Measurements from ENCODE around the gene ENAH. TPM values are rescaled to one million over a fixed set of nuclear protein-coding genes. Genes with fewer than 3 reads are reported as not detected.

Gene ENAH
- total RNA-seq, 1 donor from 2014 or later, result 749 TPM

DNA sequence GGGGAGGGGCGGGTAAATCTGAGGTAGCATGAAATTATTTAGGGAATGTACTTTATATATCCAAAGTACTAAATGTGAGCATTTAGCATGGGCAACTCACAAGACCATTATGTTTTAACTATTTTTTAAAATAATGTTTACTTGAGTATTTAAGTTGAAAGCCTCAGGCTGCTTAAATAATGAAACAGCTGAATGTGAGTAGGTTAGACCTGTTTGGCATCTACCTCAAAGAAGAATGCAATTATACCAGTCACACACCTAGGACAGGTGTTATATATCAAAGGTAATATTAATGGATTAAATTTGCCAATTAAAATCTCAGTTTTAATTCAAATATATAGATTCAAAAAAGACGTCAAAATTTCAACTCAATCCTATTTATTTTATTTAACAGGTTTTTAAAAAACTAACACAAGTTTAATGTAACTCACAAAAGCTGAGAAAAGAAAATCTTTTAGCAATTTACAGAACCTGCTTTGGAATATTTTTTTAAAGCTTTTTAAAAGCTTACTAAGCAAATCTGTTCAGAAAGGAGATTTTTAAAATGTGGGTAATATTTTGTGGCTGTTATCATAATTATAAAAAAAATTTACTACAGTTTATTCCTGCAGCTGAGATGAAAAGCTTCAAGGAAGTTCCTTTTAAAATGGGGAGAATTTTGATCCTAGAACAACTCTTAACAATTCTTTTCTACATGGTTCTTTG, 120.5 kb downstream of the ENAH start:
- Histone ChIP-seq H3K4me3 (ENCODE audit: insufficient read depth, low read depth, low read length) (no peak overlapping the region), H4K20me1 (ENCODE audit: insufficient read depth, low read length) (peaks cover 84% of the 10 kb centered on the region), H3K9ac (ENCODE audit: low read length) (no peak overlapping the region), H3K27me3 (ENCODE audit: insufficient read depth, low read length) (no peaks in the 10 kb centered on the region), H3K9me3 (ENCODE audit: insufficient read depth, low read depth, low read length) (no peaks in the 10 kb centered on the region), H3K79me2 (ENCODE audit: insufficient read depth, low read length) (peaks cover 92% of the 10 kb centered on the region), H3K4me2 (ENCODE audit: low read length) (no peak overlapping the region), H2AFZ (ENCODE audit: low read depth, low read length) (no peak overlapping the region), H3K4me1 (ENCODE audit: insufficient read depth, low read length) (no peaks in the 10 kb centered on the region), H3K27ac (ENCODE audit: low read depth, low read length) (no peak overlapping the region), H3K36me3 (ENCODE audit: insufficient read depth, low read length) (peaks cover 19% of the 10 kb centered on the region)
- FAIRE-seq (no peak), DNase-seq (ENCODE audit: low read depth) (no peak)
- no peaks in the 10 kb centered on the region for H3K27me3 Mint-ChIP-seq (ENCODE audit: low read depth, unreplicated experiment)
- no peak overlapping the region for H3K27ac Mint-ChIP-seq (ENCODE audit: unreplicated experiment)
- H3K9me3 Mint-ChIP-seq (ENCODE audit: unreplicated experiment), result no peaks in the 10 kb centered on the region
- no peak for TF ChIP-seq EZH2 (IDR thresholded peaks at IDR 0.05; ENCODE audit: insufficient read depth, low read length)
- TF ChIP-seq, protein P1, sequence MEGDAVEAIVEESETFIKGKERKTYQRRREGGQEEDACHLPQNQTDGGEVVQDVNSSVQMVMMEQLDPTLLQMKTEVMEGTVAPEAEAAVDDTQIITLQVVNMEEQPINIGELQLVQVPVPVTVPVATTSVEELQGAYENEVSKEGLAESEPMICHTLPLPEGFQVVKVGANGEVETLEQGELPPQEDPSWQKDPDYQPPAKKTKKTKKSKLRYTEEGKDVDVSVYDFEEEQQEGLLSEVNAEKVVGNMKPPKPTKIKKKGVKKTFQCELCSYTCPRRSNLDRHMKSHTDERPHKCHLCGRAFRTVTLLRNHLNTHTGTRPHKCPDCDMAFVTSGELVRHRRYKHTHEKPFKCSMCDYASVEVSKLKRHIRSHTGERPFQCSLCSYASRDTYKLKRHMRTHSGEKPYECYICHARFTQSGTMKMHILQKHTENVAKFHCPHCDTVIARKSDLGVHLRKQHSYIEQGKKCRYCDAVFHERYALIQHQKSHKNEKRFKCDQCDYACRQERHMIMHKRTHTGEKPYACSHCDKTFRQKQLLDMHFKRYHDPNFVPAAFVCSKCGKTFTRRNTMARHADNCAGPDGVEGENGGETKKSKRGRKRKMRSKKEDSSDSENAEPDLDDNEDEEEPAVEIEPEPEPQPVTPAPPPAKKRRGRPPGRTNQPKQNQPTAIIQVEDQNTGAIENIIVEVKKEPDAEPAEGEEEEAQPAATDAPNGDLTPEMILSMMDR (IDR thresholded peaks at IDR 0.05; ENCODE audit: insufficient read depth, low read depth, low read length), result no peak
- H3K4me3 Mint-ChIP-seq (ENCODE audit: unreplicated experiment), result no peak overlapping the region
- H3K4me1 Mint-ChIP-seq (ENCODE audit: low read depth, unreplicated experiment), result peaks cover 48% of the 10 kb centered on the region
- peaks cover 8% of the 10 kb centered on the region for H3K36me3 Mint-ChIP-seq (ENCODE audit: low read depth, unreplicated experiment)

DNA sequence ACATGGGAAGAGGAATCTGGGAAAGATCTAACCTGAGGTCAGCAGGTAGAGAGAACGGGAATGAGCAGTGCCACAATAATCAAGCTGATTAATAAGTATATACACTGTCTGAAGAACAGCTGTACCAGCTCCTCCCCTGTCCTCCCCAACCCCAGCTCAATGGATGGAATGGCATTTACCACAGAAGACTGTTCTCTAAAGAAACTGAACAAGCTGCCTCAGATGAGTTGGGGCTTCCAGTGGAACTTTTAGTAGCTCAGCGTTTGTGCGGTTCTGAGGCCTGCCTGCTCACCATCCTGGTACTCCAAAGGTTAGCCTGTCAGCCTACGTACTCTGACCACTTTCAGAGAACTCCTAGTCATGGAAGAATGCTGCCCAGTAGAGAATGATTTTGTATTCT, 123.2 kb downstream of the ENAH start:
- H2AFZ ChIP-seq (ENCODE audit: low read depth, low read length), result no peak overlapping the region
- Mint-ChIP-seq H3K9me3 (ENCODE audit: unreplicated experiment) (no peaks in the 10 kb centered on the region), H3K36me3 (ENCODE audit: low read depth, unreplicated experiment) (peaks cover 7% of the 10 kb centered on the region), H3K27ac (ENCODE audit: unreplicated experiment) (no peak overlapping the region), H3K4me3 (ENCODE audit: unreplicated experiment) (no peak overlapping the region), H3K27me3 (ENCODE audit: low read depth, unreplicated experiment) (no peaks in the 10 kb centered on the region), H3K4me1 (ENCODE audit: low read depth, unreplicated experiment) (peaks cover 46% of the 10 kb centered on the region)
- H4K20me1 ChIP-seq (ENCODE audit: insufficient read depth, low read length), result peaks cover 85% of the 10 kb centered on the region
- H3K4me3 ChIP-seq (ENCODE audit: insufficient read depth, low read depth, low read length), result no peak overlapping the region
- no peak overlapping the region for H3K9ac ChIP-seq (ENCODE audit: low read length)
- peaks cover 82% of the 10 kb centered on the region for H3K79me2 ChIP-seq (ENCODE audit: insufficient read depth, low read length)
- H3K27me3 ChIP-seq (ENCODE audit: insufficient read depth, low read length), result no peaks in the 10 kb centered on the region
- H3K27ac ChIP-seq (ENCODE audit: low read depth, low read length), result no peak overlapping the region
- no peaks in the 10 kb centered on the region for H3K9me3 ChIP-seq (ENCODE audit: insufficient read depth, low read depth, low read length)
- no peak overlapping the region for H3K4me2 ChIP-seq (ENCODE audit: low read length)
- no peaks in the 10 kb centered on the region for H3K4me1 ChIP-seq (ENCODE audit: insufficient read depth, low read length)
- no peak for DNase-seq (ENCODE audit: low read depth)
- FAIRE-seq, result no peak
- TF ChIP-seq, protein P1 (IDR thresholded peaks at IDR 0.05; ENCODE audit: insufficient read depth, low read depth, low read length), result no peak
- TF ChIP-seq EZH2 (IDR thresholded peaks at IDR 0.05; ENCODE audit: insufficient read depth, low read length), result no peak
- peaks cover 13% of the 10 kb centered on the region for H3K36me3 ChIP-seq (ENCODE audit: insufficient read depth, low read length)

DNA sequence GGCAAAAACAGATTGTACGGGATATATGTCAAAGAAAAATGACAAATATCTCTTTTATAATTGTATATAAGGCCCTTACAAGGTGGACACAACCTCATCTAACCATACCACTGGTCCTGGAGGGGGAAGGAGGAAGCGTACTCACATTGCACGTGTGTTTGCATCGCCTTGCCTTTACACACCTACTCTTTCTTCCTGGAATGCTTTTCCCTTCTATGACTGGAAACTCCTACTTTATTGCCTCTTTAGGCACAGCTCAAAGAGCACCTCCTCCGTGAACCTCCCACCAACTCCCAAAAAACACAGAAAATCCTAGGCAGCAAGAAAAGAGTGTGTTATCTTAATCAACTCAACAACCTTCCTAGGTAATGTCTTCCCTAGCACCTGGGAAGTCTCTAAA, 125.3 kb downstream of the ENAH start:
- Mint-ChIP-seq H3K4me3 (ENCODE audit: unreplicated experiment) (no peak overlapping the region), H3K4me1 (ENCODE audit: low read depth, unreplicated experiment) (peaks cover 36% of the 10 kb centered on the region), H3K36me3 (ENCODE audit: low read depth, unreplicated experiment) (peaks cover 7% of the 10 kb centered on the region), H3K27me3 (ENCODE audit: low read depth, unreplicated experiment) (no peaks in the 10 kb centered on the region), H3K9me3 (ENCODE audit: unreplicated experiment) (no peaks in the 10 kb centered on the region), H3K27ac (ENCODE audit: unreplicated experiment) (no peak overlapping the region)
- Histone ChIP-seq H3K79me2 (ENCODE audit: insufficient read depth, low read length) (peaks cover 79% of the 10 kb centered on the region), H3K4me1 (ENCODE audit: insufficient read depth, low read length) (no peaks in the 10 kb centered on the region), H4K20me1 (ENCODE audit: insufficient read depth, low read length) (peaks cover 73% of the 10 kb centered on the region), H3K36me3 (ENCODE audit: insufficient read depth, low read length) (peaks cover 19% of the 10 kb centered on the region), H3K27me3 (ENCODE audit: insufficient read depth, low read length) (no peaks in the 10 kb centered on the region), H3K9ac (ENCODE audit: low read length) (no peak overlapping the region), H3K4me2 (ENCODE audit: low read length) (no peak overlapping the region), H3K27ac (ENCODE audit: low read depth, low read length) (no peak overlapping the region), H3K9me3 (ENCODE audit: insufficient read depth, low read depth, low read length) (no peaks in the 10 kb centered on the region), H3K4me3 (ENCODE audit: insufficient read depth, low read depth, low read length) (no peak overlapping the region), H2AFZ (ENCODE audit: low read depth, low read length) (no peak overlapping the region)
- FAIRE-seq (no peak), DNase-seq (ENCODE audit: low read depth) (no peak)
- no peak for TF ChIP-seq EZH2 (IDR thresholded peaks at IDR 0.05; ENCODE audit: insufficient read depth, low read length)
- TF ChIP-seq, protein P1 (IDR thresholded peaks at IDR 0.05; ENCODE audit: insufficient read depth, low read depth, low read length), result no peak
